Middle frontal gyrus (tissue), 1 donor: ENCODE data around the gene C2CD2.
"Not testable (repeated sequence)": the region's sequence is repeated elsewhere in the genome, so short reads cannot be mapped to it uniquely, and the experiment has no call there.

Source experiments
- DNase-seq: peaks from one replicate; pipeline ENCODE4 v3.0.0-alpha.2; 2015; ENCODE audit warnings: low spot score; ENCODE audit errors: extremely low spot score

C2CD2 gene

GRCh38 chr21:41958886-41959563 is 5.2 kb upstream of the C2CD2 start:
- DNase-seq, result no peak

GRCh38 chr21:41957991-41958766 is 4.4 kb upstream of the C2CD2 start:
- DNase-seq, result no peak

- DNase-seq, result no peak
Measured at GRCh38 chr21:41956926-41957729, 3.3 kb upstream of the C2CD2 start.

- no peak for DNase-seq
Measured at GRCh38 chr21:41955516-41955915, 1.7 kb upstream of the C2CD2 start.

DNA sequence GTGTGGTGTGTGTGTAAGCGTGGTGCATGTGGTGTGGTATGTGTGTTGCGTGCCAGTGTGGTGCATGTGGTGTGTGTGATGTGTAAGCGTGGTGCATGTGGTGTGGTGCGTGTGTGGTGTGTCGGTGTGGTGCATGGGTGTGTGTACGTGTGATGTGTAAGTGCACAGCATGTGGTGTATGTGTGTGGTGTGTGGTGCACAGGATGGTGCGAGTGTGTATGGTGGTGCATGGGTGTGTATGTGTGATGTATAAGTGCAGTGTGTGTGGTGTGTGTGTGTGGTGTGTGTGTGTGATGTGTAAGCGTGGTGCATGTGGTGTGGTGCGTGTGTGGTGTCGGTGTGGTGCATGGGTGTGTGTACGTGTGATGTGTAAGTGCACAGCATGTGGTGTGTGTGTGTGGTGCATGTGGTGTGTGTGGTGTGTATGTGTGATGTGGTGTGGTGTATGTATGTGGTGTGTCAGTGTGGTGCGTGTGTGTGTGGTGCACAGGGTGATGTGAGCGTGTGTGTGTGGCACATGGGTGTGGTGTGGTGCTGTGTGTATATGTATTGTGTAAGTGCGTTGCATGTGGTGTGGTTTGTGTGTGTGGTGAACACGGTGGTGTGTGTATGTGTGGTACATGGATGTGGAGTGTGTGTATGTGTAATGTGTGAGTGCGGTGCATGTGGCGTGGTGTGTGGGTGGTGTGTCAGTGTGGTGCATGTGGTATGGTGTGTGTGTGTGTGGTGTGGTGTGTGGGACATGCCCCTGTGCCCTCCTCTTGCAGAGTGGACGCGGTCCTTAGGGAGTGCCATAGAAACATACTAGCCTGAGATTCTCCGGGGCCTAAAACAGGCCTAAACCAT is 1.1 kb upstream of the C2CD2 start:
- DNase-seq, result no peak

DNA sequence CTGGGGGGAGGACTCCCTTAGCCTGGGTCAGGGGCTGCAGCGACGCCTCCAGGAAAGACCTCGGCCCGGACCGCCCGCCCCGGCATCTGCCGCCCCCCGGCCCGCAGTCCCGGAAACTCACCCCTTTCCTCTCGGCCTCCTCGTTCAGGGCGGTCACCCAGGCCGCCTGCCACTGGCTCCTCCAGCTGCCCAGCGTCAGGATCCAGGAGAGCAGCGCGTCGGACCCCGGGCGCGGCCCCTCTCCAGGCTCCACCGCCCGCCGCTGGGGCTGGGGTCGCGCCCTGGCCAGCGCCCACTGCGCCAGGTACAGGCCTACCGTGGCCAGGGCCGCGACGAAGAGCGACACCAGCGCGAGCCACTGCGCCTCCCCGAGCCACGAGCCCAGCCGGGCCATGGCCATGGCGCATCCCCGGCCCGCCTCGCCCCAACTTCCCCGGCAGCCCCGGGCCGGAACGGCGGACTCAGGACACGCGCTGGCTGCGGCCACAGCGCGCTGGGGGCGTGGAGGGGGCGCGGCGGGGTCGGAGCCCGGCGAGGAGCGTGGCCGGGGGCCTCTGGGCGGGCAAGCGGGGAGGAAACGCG is 478 bp downstream of the C2CD2 start:
- DNase-seq, result no peak

DNA sequence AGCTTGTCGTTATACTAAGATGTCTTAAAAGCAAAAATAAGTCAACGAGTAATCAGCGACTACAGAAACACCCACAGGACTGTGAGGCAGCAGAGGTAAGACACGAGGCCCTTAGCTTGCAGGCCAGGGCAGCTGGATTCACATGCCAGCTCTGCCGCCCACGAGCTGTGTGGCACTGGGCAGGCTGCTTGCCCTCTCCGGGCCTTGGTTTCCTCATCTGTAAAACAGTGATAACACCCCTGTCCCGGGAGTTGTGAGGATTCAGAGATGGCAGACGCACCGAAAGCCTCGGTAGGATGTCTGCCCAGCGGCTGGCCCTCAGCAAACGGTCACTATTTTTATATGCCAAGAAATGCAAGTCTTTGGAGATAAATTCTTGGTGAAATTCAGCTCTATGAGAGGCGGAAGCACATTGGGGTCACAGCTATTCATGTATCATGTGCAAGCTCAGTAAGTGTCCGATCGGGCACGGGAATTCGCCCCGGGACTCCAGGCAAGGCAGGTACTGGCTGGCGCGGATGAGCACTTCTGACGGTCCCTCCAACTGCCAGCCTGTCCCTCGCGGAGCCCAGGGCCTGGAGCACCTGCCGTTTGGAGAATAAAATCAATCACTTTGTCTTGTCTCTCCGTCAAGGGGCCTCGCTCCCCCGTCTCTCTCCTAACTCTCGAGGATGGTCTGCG is 1.1 kb downstream of the C2CD2 start:
- DNase-seq, result no peak

DNA sequence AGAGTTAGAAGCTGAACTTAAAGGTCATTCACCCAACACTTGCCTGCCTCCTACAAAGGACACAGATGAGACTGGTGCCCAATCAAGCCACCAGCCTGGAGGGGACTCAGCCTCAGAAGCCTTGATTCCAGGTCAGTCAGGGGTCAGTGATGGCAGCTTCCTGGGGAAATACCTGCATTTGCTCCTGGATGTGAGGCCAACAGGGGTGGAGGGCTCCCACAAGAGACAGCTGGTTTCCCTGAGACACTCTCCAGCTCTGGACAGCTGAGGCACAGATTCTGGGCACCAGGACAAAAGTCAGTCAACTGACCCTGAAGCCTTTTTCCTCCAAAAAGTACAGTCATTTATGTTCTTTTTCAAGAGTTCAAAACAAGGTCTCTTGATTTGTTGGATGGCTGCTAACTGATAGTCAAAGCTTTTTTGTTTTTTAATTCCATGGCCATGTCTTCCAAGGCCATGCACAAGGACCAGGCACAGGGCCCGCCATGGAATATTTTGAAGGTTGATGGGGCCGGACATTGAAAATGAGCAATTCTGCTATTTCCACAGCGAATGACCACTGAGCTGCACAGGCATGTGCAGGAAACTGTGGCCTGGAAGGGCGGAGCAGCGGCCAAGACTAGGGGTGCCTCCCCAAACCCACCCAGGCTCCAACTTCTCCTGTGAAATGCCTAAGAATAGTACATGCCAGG is 1.8 kb downstream of the C2CD2 start:
- DNase-seq, result no peak

DNA sequence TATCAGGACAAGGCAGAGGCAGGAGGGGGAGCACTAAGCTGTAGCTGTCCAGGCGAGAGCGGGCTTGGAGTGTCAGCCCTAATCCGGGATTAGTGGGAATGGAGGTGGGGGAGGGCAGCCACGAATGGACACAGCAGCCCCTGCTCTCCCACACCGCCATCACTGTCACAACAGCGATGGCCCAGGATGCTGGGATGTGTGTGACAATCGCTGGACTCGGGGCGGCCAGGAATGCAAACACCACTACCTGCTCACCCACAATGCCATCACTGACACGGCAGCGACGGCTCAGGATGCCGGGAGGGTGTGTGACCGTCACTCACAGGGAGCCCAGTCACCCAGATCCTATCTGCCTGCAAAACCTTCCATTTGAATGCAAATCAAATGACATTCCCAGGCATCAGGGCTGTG is 2.9 kb downstream of the C2CD2 start:
- DNase-seq, result no peak

DNA sequence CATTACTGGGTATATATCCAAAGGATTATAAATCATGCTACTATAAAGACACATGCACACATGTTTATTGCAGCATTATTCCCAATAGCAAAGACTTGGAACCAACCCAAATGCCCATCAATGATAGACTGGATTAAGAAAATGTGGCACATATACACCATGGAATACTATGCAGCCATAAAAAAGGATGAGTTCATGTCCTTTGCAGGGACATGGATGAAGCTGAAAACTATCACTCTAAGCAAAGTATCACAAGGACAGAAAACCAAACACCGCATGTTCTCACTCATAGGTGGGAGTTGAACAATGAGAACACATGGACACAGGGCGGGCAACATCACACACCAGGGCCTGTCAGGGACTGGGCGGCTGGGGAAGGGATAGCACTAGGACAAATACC is 4.2 kb downstream of the C2CD2 start:
- not testable (repeated sequence) for DNase-seq

DNA sequence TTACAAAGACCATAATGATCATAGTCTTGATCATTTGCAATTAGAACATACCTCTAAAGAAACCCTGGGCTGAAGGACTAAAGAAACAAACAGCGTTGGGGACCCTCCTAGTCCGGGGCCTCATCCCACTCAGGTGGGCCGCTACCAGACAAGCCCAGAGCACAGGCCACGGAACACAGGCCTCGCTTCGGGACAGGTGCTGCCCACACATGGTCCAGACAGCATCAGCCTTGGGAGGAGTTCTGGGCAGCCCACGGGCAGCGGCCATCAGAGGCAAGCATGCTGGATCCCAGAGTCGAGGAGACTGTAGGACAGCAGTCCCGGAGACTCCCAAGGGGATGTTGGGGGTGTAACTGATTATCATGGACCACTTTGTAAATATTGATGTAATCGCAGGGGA is 4.9 kb downstream of the C2CD2 start:
- no peak for DNase-seq

GRCh38 chr21:41948078-41948895 is 5.5 kb downstream of the C2CD2 start:
- peak; percentile 57 for DNase-seq

DNA sequence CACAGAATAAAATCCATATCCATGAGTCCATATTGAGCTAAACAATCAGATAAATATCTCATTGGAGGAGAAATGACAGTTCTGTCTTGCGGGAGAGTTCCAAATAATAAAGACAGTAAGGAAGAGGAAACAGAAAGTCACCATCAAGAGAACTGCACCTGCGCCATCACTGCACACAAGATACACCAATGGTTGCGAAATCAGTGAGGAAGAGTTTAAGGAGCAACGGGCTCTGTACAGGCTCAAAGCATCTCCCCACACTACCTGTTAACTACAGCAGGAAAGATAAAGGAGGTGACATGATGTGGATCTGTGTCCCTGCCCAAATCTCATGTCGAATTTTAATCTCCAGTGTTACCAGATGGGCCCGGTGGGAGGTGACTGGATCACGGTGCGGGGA is 7.8 kb downstream of the C2CD2 start:
- no peak for DNase-seq

DNA sequence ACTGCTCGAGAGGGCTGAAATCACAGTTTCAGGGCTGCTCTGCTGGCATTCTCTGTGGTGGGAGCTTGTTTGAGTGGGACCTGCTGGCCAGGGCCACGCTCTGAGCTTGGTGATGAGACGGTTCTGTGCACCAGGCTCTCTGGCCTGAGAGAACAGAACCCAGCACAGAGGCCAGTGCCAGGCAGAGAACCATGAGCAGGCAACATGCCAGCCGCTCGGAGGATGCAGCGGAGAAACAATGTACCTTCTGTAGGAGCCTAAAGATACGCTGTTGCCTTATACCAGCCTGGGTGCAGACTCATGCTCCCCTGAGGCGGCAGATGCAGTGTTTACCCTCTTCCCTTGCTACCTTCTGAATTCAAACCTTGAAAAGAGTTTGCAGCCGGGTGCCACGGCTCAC is 10.0 kb downstream of the C2CD2 start:
- no peak for DNase-seq

DNA sequence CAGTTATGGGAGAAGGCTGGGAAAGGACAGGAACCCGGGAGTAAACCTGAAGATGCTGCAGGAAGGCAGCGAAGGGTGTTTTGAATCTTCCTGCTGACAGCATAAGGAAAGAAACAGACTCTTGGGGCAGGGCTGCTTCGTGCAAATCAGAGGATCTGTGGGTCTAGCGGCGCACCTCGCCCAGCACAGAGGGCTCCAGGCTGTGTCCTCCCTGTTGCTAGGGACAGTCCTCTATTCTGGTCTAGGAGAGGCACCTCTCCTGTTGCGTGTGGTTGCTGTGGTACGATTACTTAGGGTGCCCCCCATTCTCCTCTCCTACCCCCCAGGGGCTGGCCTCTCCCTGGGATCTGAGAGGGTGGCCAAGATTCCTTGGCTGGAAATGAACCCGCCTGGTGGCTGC is 11.4 kb downstream of the C2CD2 start:
- DNase-seq, result no peak

GRCh38 chr21:41941941-41942340 is 11.9 kb downstream of the C2CD2 start:
- DNase-seq, result no peak

DNA sequence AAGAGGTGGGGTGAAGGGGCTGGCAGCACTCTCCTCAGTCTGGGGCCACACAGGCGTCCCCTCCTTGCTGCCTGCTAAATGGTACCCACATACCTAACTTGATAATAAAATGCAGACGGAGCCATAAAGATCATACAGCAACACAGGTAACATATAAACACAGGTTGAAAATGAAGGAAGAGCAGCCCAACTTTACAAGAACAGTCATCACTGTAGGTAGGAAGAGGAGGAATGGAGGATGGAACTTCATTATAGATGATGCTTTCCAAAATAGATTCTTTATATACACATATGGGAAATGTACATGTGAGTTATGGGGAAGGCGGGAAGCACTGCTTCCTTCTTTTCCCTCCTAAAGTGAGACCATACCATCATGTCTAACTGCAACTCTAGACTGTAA is 13.4 kb downstream of the C2CD2 start:
- DNase-seq, result no peak

GRCh38 chr21:41939391-41939790 is 14.4 kb downstream of the C2CD2 start:
- no peak for DNase-seq
